NK-92 treated with Interleukin-12 subunit alpha and Interleukin-12 subunit beta, amount 100 ng/mL, for 24 hours (cell line): ENCODE data around the gene CDH1.
A peak's percentile ranks its signal among the peaks of the same experiment; 100 is the strongest.
"Not testable (repeated sequence)": the region's sequence is repeated elsewhere in the genome, so short reads cannot be mapped to it uniquely, and the experiment has no call there.

Experiments
- DNase-seq: peaks from one replicate; lab custom pipeline; 2025; lab: John Stamatoyannopoulos, UW

The CDH1 gene

GRCh38 chr16:68790944-68791343, 53.9 kb downstream of the CDH1 start:
- DNase-seq, result no peak

GRCh38 chr16:68792465-68793324, 55.6 kb downstream of the CDH1 start:
- DNase-seq, result no peak

GRCh38 chr16:68793401-68793857, 56.3 kb downstream of the CDH1 start:
- no peak for DNase-seq

- no peak for DNase-seq
These were observed 61.3 kb downstream of the CDH1 start for GRCh38 chr16:68798398-68798797.

GRCh38 chr16:68800257-68800875, 63.3 kb downstream of the CDH1 start:
- DNase-seq, result no peak

GRCh38 chr16:68802190-68802589, 65.1 kb downstream of the CDH1 start:
- DNase-seq, result no peak

GRCh38 chr16:68806422-68806821, 69.3 kb downstream of the CDH1 start:
- no peak for DNase-seq

GRCh38 chr16:68806981-68807380, 69.9 kb downstream of the CDH1 start:
- no peak for DNase-seq

GRCh38 chr16:68814516-68814915, 77.4 kb downstream of the CDH1 start:
- no peak for DNase-seq

GRCh38 chr16:68823401-68824135, 86.5 kb downstream of the CDH1 start:
- DNase-seq, result no peak

- DNase-seq, result no peak
These were observed 88.3 kb downstream of the CDH1 start for GRCh38 chr16:68825427-68825826.

GRCh38 chr16:68826652-68827051, 89.6 kb downstream of the CDH1 start:
- no peak for DNase-seq

GRCh38 chr16:68833251-68833650, 96.2 kb downstream of the CDH1 start:
- DNase-seq, result no peak

GRCh38 chr16:68834550-68834949, 97.5 kb downstream of the CDH1 start:
- DNase-seq, result no peak

GRCh38 chr16:68835970-68836369, 98.9 kb downstream of the CDH1 start:
- DNase-seq, result no peak

- no peak for DNase-seq
These were observed 102.7 kb downstream of the CDH1 start for GRCh38 chr16:68839831-68840230.

- not testable (repeated sequence) for DNase-seq
These were observed 105.9 kb downstream of the CDH1 start for GRCh38 chr16:68842964-68843481.

- peak; percentile 65 for DNase-seq
These were observed 106.6 kb downstream of the CDH1 start, which contains the start of gene TANGO6 for GRCh38 chr16:68843482-68844210. TANGO6 (plus strand) TSS chr16:68843531; CDS start chr16:68843618, 87 bp downstream.

GRCh38 chr16:68844211-68844564, 107.1 kb downstream of the CDH1 start:
- DNase-seq, result no peak

GRCh38 chr16:68848786-68849185, 111.7 kb downstream of the CDH1 start:
- no peak for DNase-seq

GRCh38 chr16:68850481-68850880, 113.4 kb downstream of the CDH1 start:
- DNase-seq, result no peak

GRCh38 chr16:68851601-68852000, 114.5 kb downstream of the CDH1 start:
- no peak for DNase-seq
